ENCODE data around the gene TP53AIP1. TPM values are rescaled to one million over a fixed set of nuclear protein-coding genes. Genes with fewer than 3 reads are reported as not detected.

TP53AIP1 gene
- total and polyA plus RNA-seq, 2 of the 8 experiments (the other 6 are each of a cell fraction or from before 2014, with no cell fraction given) = 0.03 TPM; not detected in 1

DNA sequence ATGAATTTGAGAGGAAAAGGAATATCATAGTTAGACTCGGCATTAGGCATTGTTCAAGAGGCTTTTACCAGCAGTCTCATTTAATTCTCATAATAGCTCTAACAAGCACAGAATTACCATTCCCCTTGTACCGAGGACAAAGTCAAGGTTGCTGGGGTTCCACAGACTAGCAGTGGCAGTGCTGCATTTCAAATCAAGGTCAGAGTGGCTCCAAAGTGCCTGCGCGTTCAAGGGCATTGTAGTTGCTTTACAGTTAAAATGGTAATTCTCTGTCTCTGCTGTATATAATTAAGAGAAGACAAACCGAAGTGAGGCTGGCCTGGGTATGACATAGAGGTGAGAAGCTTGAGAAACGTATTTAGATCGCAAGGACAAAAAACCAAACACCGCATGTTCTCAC is 40.4 kb upstream of the TP53AIP1 start (continued):
- TF ChIP-seq KDM1A (IDR thresholded peaks at IDR 0.05; ENCODE audit: borderline replicate concordance, low read length) = no peak
- no peak for TF ChIP-seq BCL11A (IDR thresholded peaks at IDR 0.05; ENCODE audit: low read depth in 2 of 2, low read length in 2 of 2)
- no peak for TF ChIP-seq PHF8 (conservative IDR thresholded peaks at IDR 0.05; ENCODE audit: low read depth, low read length)

All from H1 (cell line).